IMR-90 (cell line): ENCODE data around the gene NUAK1. TPM values are rescaled to one million over a fixed set of nuclear protein-coding genes. Genes with fewer than 3 reads are reported as not detected.

Source experiments
- ATAC-seq: fragments of 200-7000 bp; cut with Tn5 transposase; 2 replicates; pipeline ENCODE4 v1.9.1; 2020; ENCODE audit warnings: low read depth, mild to moderate bottlenecking, moderate library complexity
- BruUV-seq: library from RNA; stranded (reverse); fragments of 400-500 nt; replicated peaks from 2 replicates; lab custom pipeline; 2021; lab: Mats Ljungman, UMichigan
- CTCF ChIA-PET: fragments of 300-600 bp; formaldehyde crosslinking; extraction: SDS; loops from one replicate; lab custom pipeline; 2021; ENCODE audit warnings: antibody characterized with exemption; lab: Yijun Ruan, JAX
- POLR2A ChIA-PET: fragments of 300-600 bp; sonication (Branson Sonifier 250); formaldehyde crosslinking; loops from one replicate; lab custom pipeline; 2022; ENCODE audit warnings: antibody characterized with exemption; ENCODE audit not compliant: unreplicated experiment; lab: Charles Lee
- DNase-seq: peaks from one replicate; pipeline ENCODE4 v3.0.0; 2013
- H2AFZ ChIP-seq: replicated peaks from 2 replicates; pipeline ENCODE3; 2013; ENCODE audit warnings: low read length, mild to moderate bottlenecking; ENCODE audit not compliant: poor library complexity
- H2AK5ac ChIP-seq: 2 replicates; pipeline ENCODE4 v1.6.1; 2013; ENCODE audit warnings: low read depth, low read length, inconsistent platforms
- H2AK9ac ChIP-seq: replicated peaks from 2 replicates; pipeline ENCODE3; 2013; ENCODE audit warnings: mild to moderate bottlenecking, low read depth, low read length, moderate library complexity; ENCODE audit not compliant: poor library complexity
- H2BK120ac ChIP-seq: 2 replicates; pipeline ENCODE4 v1.6.1; 2013; ENCODE audit warnings: low read depth, low read length, inconsistent platforms
- H2BK15ac ChIP-seq: 3 replicates; pipeline ENCODE4 v1.6.1; 2013; ENCODE audit warnings: low read depth, low read length, inconsistent platforms
- H2BK20ac ChIP-seq: 2 replicates; pipeline ENCODE4 v1.6.1; 2013; ENCODE audit warnings: low read depth, mild to moderate bottlenecking, inconsistent platforms, low read length, moderate library complexity
- H2BK5ac ChIP-seq: 2 replicates; pipeline ENCODE4 v1.6.1; 2013; ENCODE audit warnings: mild to moderate bottlenecking, low read depth, low read length, inconsistent platforms; ENCODE audit not compliant: poor library complexity, severe bottlenecking
- H3K14ac ChIP-seq: replicated peaks from 2 replicates; pipeline ENCODE4 v1.6.1; 2013; ENCODE audit warnings: low read depth, low read length, inconsistent platforms
- H3K18ac ChIP-seq: 2 replicates; pipeline ENCODE4 v1.6.1; 2013; ENCODE audit warnings: low read depth, low read length, control low read depth
- H3K23ac ChIP-seq: 2 replicates; pipeline ENCODE4 v1.6.1; 2013; ENCODE audit warnings: low read depth, low read length, inconsistent platforms
- H3K27ac ChIP-seq: 2 replicates; pipeline ENCODE4 v1.5.1; 2013; ENCODE audit warnings: mild to moderate bottlenecking, control low read depth, low read length; ENCODE audit not compliant: insufficient read depth
- H3K27me3 ChIP-seq: 2 replicates; pipeline ENCODE4 v1.6.1; 2013; ENCODE audit warnings: low read length; ENCODE audit not compliant: control insufficient read depth, insufficient read depth
- H3K36me3 ChIP-seq: 2 replicates; pipeline ENCODE4 v1.6.1; 2013; ENCODE audit warnings: low read length, mixed read lengths; ENCODE audit not compliant: control insufficient read depth, insufficient read depth
- H3K4ac ChIP-seq: 2 replicates; pipeline ENCODE4 v1.6.1; 2013; ENCODE audit warnings: low read depth, low read length, inconsistent platforms
- H3K4me1 ChIP-seq: 2 replicates; pipeline ENCODE4 v1.6.1; 2013; ENCODE audit warnings: low read length, mixed read lengths; ENCODE audit not compliant: control insufficient read depth, insufficient read depth
- H3K4me2 ChIP-seq: 2 replicates; pipeline ENCODE4 v1.6.1; 2013; ENCODE audit warnings: low read depth, mild to moderate bottlenecking, control low read depth, low read length, moderate library complexity
- H3K4me3 ChIP-seq: 2 replicates; pipeline ENCODE4 v1.5.1; 2013; ENCODE audit warnings: low read depth, mild to moderate bottlenecking, control low read depth, low read length, moderate library complexity; ENCODE audit not compliant: insufficient read depth
- H3K56ac ChIP-seq: 2 replicates; pipeline ENCODE4 v1.6.1; 2013; ENCODE audit warnings: low read length, inconsistent platforms; ENCODE audit not compliant: insufficient read depth; ENCODE audit errors: extremely low read depth
- H3K79me1 ChIP-seq, 2 experiments: 2 replicates each; pipeline ENCODE4 v1.6.1; 2013; ENCODE audit warnings: low read length in 2 of 2, inconsistent platforms in 1 of 2, low read depth in 1 of 2
- H3K9ac ChIP-seq: 2 replicates; pipeline ENCODE4 v1.6.1; 2013; ENCODE audit warnings: low read depth, low read length, control low read depth
- H3K9me1 ChIP-seq: 2 replicates; pipeline ENCODE4 v1.6.1; 2013; ENCODE audit warnings: low read length, inconsistent platforms; ENCODE audit not compliant: insufficient read depth
- H3K9me3 ChIP-seq: 2 replicates; pipeline ENCODE4 v1.6.1; 2013; ENCODE audit warnings: low read length; ENCODE audit not compliant: control insufficient read depth, insufficient read depth
- H4K20me1 ChIP-seq: 2 replicates; pipeline ENCODE4 v1.6.1; 2013; ENCODE audit warnings: low read length, inconsistent platforms; ENCODE audit not compliant: insufficient read depth
- H4K5ac ChIP-seq: 2 replicates; pipeline ENCODE4 v1.6.1; 2013; ENCODE audit warnings: mild to moderate bottlenecking, low read depth, low read length, control low read depth
- H4K8ac ChIP-seq, 2 experiments: 2 replicates each; pipeline ENCODE4 v1.6.1; 2013; ENCODE audit warnings: low read depth in 2 of 2, low read length in 2 of 2, control low read depth in 1 of 2, inconsistent platforms in 1 of 2
- H4K91ac ChIP-seq: 2 replicates; pipeline ENCODE4 v1.6.1; 2013; ENCODE audit warnings: low read depth, low read length, inconsistent platforms; ENCODE audit not compliant: insufficient read depth
- BHLHE40 ChIP-seq: fragments of 150-350 bp; IDR thresholded peaks from 2 replicates; pipeline ENCODE4 v1.6.1; 2016; ENCODE audit warnings: mild to moderate bottlenecking, low read depth, low read length
- CEBPB ChIP-seq: IDR thresholded peaks from 2 replicates; pipeline ENCODE4 v1.6.1; 2012; ENCODE audit warnings: low read depth, low read length, improper control_type of control experiment
- CHD1 ChIP-seq: IDR thresholded peaks from 2 replicates; pipeline ENCODE4 v1.6.1; 2012; ENCODE audit warnings: low read depth, low read length, improper control_type of control experiment
- CTCF ChIP-seq: conservative IDR thresholded peaks from 2 replicates; pipeline ENCODE4 v1.5.1; 2012; ENCODE audit warnings: mild to moderate bottlenecking, low read depth, low read length, improper control_type of control experiment
- ELK1 ChIP-seq: fragments of 150-350 bp; IDR thresholded peaks from 2 replicates; pipeline ENCODE4 v1.6.1; 2016; ENCODE audit warnings: low read depth, mild to moderate bottlenecking, low read length, moderate library complexity, borderline replicate concordance
- FOS ChIP-seq: fragments of 150-350 bp; IDR thresholded peaks from 2 replicates; pipeline ENCODE4 v1.6.1; 2016; ENCODE audit warnings: low read depth, low read length
- MAFK ChIP-seq: IDR thresholded peaks from 2 replicates; pipeline ENCODE4 v1.6.1; 2012; ENCODE audit warnings: low read depth, low read length, improper control_type of control experiment
- MAZ ChIP-seq: IDR thresholded peaks from 2 replicates; pipeline ENCODE4 v1.6.1; 2012; ENCODE audit warnings: low read depth, mild to moderate bottlenecking, low read length, improper control_type of control experiment, moderate library complexity, borderline replicate concordance
- NFE2L2 ChIP-seq: fragments of 150-350 bp; IDR thresholded peaks from 2 replicates; pipeline ENCODE4 v1.6.1; 2016; ENCODE audit warnings: low read depth, mild to moderate bottlenecking, low read length
- POLR2A ChIP-seq: IDR thresholded peaks from 2 replicates; pipeline ENCODE4 v1.6.1; 2012; ENCODE audit warnings: mild to moderate bottlenecking, low read depth, low read length
- RCOR1 ChIP-seq: IDR thresholded peaks from 2 replicates; pipeline ENCODE4 v1.6.1; 2012; ENCODE audit warnings: mild to moderate bottlenecking, low read length, improper control_type of control experiment; ENCODE audit not compliant: insufficient replicate concordance
- RFX5 ChIP-seq: IDR thresholded peaks from 2 replicates; pipeline ENCODE4 v1.8.0; 2012; ENCODE audit warnings: low read depth, mild to moderate bottlenecking, low read length, moderate library complexity
- SMC3 ChIP-seq: fragments of 150-350 bp; IDR thresholded peaks from 2 replicates; pipeline ENCODE4 v1.6.1; 2016; ENCODE audit warnings: low read depth, mild to moderate bottlenecking, antibody characterized with exemption, low read length, moderate library complexity
- WGBS, 2 experiments: methylation state at CpG; one replicate each; pipeline versions ENCODE4 v1.1.5 to v1.1.7; 2013; ENCODE audit warnings: missing lambda C conversion rate in 2 of 2; ENCODE audit not compliant: insufficient read length in 1 of 2; ENCODE audit errors: extremely low coverage in 2 of 2; 5-methylcytosine and 5-hydroxymethylcytosine counted together
- dilution Hi-C: fragments of 300-500 bp; cut with HindIII; formaldehyde crosslinking; loops from one replicate; pipeline ENCODE4 v1.14.3; 2018; ENCODE audit warnings: low sequenced_read_pairs; ENCODE audit not compliant: unreplicated experiment
- in situ Hi-C: fragments of 300-500 bp; cut with MboI; formaldehyde crosslinking; loops from 3 replicates; pipeline ENCODE4 v1.14.3; 2019; ENCODE audit warnings: low sequenced_read_pairs, inconsistent platforms, mixed read lengths
- intact Hi-C: fragments of 100-400 bp; cut with micrococcal nuclease; formaldehyde crosslinking; loops from 2 replicates; pipeline ENCODE4 v1.10.0; 2022
- polyA plus RNA-seq, 3 experiments: library from polyadenylated mRNA; depleted of rRNA; stranded (reverse); fragments of >200 nt; gene quantifications; 2 replicates each; pipeline ENCODE4 v1.2.3, GENCODE V29; 2012; ENCODE audit warnings: low replicate concordance in 1 of 3
- total RNA-seq: library from RNA; depleted of rRNA; stranded (reverse); fragments of >200 nt; gene quantifications from 2 replicates; pipeline ENCODE4 v1.2.3, GENCODE V29; 2012
- TF ChIP-seq, protein P1 (sequence below): fragments of 150-350 bp; IDR thresholded peaks from 2 replicates; pipeline ENCODE4 v1.6.1; 2017; ENCODE audit warnings: mild to moderate bottlenecking, antibody characterized with exemption, low read length, low read depth

NUAK1 gene
- total and polyA plus RNA-seq, 2 of the 4 experiments (the other 2 are of a cell fraction): 4.8 to 8.8 TPM

DNA sequence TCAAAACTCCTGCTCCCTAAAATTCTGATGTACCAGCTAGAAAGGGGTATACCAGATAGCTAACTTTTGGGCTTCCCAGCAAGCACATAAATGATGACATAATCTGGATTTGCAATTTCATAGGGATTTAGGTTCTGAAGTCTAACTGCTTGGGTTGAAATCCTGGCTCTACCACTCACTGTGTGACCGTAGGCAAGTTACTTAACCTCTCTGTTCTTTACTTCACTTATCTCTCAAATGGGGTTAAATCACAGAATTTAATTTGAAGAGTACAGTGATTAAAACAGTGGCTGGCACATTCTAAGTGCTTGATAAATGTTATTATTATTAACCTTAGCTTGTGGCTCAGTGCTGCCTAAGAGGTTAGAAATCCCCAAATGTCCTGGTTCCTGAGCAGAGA is 49.1 kb upstream of the NUAK1 start:
- ATAC-seq (no peak), DNase-seq (no peak)
- Histone ChIP-seq H3K9me1 (no peaks in the 10 kb centered on the region), H2BK15ac (no peak overlapping the region), H2AK5ac (no peak overlapping the region), H3K4me1 (no peaks in the 10 kb centered on the region), H3K56ac (no peak overlapping the region), H3K9me3 (no peaks in the 10 kb centered on the region), H3K18ac (no peak overlapping the region), H3K79me1 (no peaks in the 10 kb centered on the region), H3K9ac (no peak overlapping the region), H3K4ac (no peak overlapping the region), H3K27me3 (peaks cover 38% of the 10 kb centered on the region), H2BK5ac (no peak overlapping the region), H4K8ac (no peak overlapping the region), H3K23ac (no peak overlapping the region), H3K4me3 (no peak overlapping the region), H2AK9ac (no peak overlapping the region), H2AFZ (no peak overlapping the region), H3K14ac (no peak overlapping the region), H2BK120ac (no peak overlapping the region), H3K36me3 (no peaks in the 10 kb centered on the region), H4K20me1 (no peaks in the 10 kb centered on the region), H4K5ac (no peak overlapping the region), H4K91ac (no peak overlapping the region), H3K4me2 (no peak overlapping the region), H3K27ac (no peak overlapping the region), H2BK20ac (no peak overlapping the region)
- ChIA-PET CTCF (no interaction called here), POLR2A (no interaction called here)
- intact Hi-C loops (no loop called here), in situ Hi-C loops (no loop called here), dilution Hi-C loops (no loop called here)
- BruUV-seq: no TSS peak
- no CpG with 5 or more reads among the region's 1 CpG for WGBS, 2 experiments
- no peak for TF ChIP-seq BHLHE40
- TF ChIP-seq RCOR1: no peak
- TF ChIP-seq MAFK: no peak
- TF ChIP-seq, protein P1, sequence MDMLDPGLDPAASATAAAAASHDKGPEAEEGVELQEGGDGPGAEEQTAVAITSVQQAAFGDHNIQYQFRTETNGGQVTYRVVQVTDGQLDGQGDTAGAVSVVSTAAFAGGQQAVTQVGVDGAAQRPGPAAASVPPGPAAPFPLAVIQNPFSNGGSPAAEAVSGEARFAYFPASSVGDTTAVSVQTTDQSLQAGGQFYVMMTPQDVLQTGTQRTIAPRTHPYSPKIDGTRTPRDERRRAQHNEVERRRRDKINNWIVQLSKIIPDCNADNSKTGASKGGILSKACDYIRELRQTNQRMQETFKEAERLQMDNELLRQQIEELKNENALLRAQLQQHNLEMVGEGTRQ: no peak
- no peak for TF ChIP-seq NFE2L2
- no peak for TF ChIP-seq SMC3
- no peak for TF ChIP-seq CEBPB
- TF ChIP-seq FOS: no peak
- TF ChIP-seq CHD1: no peak
- TF ChIP-seq CTCF: no peak
- TF ChIP-seq ELK1: no peak
- TF ChIP-seq RFX5: no peak
- TF ChIP-seq MAZ: no peak
- no peak for TF ChIP-seq POLR2A
